IPS-18a (cell line): Measurements from ENCODE around the gene LYPD4.

Experiments
- H3K27ac ChIP-seq: one replicate; pipeline ENCODE4 v1.5.1; 2013; ENCODE audit warnings: low read length
- H3K27me3 ChIP-seq: one replicate; pipeline ENCODE4 v1.6.1; 2013; ENCODE audit warnings: mild to moderate bottlenecking, low read length; ENCODE audit not compliant: control insufficient read depth, insufficient read depth
- H3K36me3 ChIP-seq: one replicate; pipeline ENCODE4 v1.6.1; 2013; ENCODE audit warnings: low read depth, low read length; ENCODE audit not compliant: control insufficient read depth
- H3K4me1 ChIP-seq: one replicate; pipeline ENCODE4 v1.6.1; 2013; ENCODE audit warnings: low read depth, low read length; ENCODE audit not compliant: control insufficient read depth
- H3K4me3 ChIP-seq: one replicate; pipeline ENCODE4 v1.5.1; 2013; ENCODE audit warnings: low read length
- H3K9ac ChIP-seq: one replicate; pipeline ENCODE4 v1.6.1; 2013; ENCODE audit warnings: mild to moderate bottlenecking, low read length, moderate library complexity
- H3K9me3 ChIP-seq: one replicate; pipeline ENCODE4 v1.6.1; 2013; ENCODE audit warnings: low read depth, low read length; ENCODE audit not compliant: control insufficient read depth

The LYPD4 gene

GRCh38 chr19:41844601-41845000 is at the start of gene LYPD4:
TSS of gene LYPD4 (minus strand) at chr19:41844683. CDS start at chr19:41839285, 5,398 bp downstream.
- Histone ChIP-seq H3K27me3 (no peaks in the 10 kb centered on the region), H3K9me3 (no peaks in the 10 kb centered on the region), H3K27ac (no peak within 1 kb of the TSS), H3K4me3 (no peak within 1 kb of the TSS), H3K4me1 (no peaks in the 10 kb centered on the region), H3K9ac (no peak within 1 kb of the TSS), H3K36me3 (no peaks in the 10 kb centered on the region)

- Histone ChIP-seq H3K36me3 (peaks cover 12% of the 10 kb centered on the region), H3K4me3 (no peak overlapping the region), H3K27me3 (no peaks in the 10 kb centered on the region), H3K9ac (no peak overlapping the region), H3K4me1 (peaks cover 4% of the 10 kb centered on the region), H3K9me3 (no peaks in the 10 kb centered on the region), H3K27ac (no peak overlapping the region)
Observed at GRCh38 chr19:41893899-41894298, 49.4 kb upstream of the LYPD4 start.

GRCh38 chr19:41892173-41892902 is 47.9 kb upstream of the LYPD4 start:
- H3K9me3 ChIP-seq, result no peaks in the 10 kb centered on the region
- H3K27ac ChIP-seq, result no peak overlapping the region
- no peak overlapping the region for H3K4me3 ChIP-seq
- H3K9ac ChIP-seq, result no peak overlapping the region
- H3K4me1 ChIP-seq, result peaks cover 14% of the 10 kb centered on the region
- peaks cover 8% of the 10 kb centered on the region for H3K36me3 ChIP-seq
- H3K27me3 ChIP-seq, result no peaks in the 10 kb centered on the region

DNA sequence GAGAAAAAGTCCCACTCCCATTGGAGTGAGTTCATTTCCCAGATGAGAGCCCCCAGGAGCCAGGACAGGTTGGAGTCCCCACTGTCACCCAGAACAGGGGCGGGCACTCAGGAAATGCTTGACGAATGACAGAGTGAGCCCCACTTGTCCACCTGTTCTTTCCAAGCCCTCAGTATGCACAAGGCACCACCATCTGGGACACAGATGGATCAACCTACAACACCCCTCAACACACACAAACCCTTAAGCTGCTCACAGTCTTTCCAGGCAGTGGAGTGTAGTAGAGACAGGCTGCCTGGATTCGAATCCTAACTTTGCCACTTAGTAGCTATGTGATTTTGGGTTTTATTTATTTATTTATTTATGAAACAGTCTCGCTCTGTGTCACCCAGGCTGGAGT is 46.5 kb upstream of the LYPD4 start:
- Histone ChIP-seq H3K36me3 (peaks cover 8% of the 10 kb centered on the region), H3K4me3 (no peak overlapping the region), H3K9me3 (no peaks in the 10 kb centered on the region), H3K9ac (no peak overlapping the region), H3K4me1 (peaks cover 15% of the 10 kb centered on the region), H3K27me3 (no peaks in the 10 kb centered on the region), H3K27ac (no peak overlapping the region)

GRCh38 chr19:41889896-41890295 is 45.4 kb upstream of the LYPD4 start:
- Histone ChIP-seq H3K27me3 (no peaks in the 10 kb centered on the region), H3K4me3 (no peak overlapping the region), H3K4me1 (peaks cover 15% of the 10 kb centered on the region), H3K9ac (no peak overlapping the region), H3K36me3 (peaks cover 4% of the 10 kb centered on the region), H3K27ac (no peak overlapping the region), H3K9me3 (no peaks in the 10 kb centered on the region)

DNA sequence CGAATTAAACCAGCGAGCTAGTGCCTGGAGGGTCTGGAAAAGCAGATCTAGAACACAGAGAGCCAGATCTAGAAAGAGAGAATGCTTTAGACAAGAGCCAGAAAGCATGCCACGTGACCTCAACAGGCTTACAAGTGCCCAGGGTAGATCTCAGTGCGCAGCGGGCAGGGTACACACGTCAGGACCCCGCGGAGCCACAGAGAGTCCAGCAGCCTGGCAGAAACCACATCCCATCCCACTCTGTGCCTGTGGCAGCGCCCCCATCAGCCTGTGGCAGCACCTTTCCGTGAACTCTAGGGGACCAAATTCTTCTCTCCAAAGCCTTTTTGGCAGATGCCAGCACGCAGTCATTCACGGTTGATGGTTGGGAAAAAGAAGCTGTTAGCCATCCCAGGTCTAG is 44.4 kb upstream of the LYPD4 start:
- Histone ChIP-seq H3K27ac (no peak overlapping the region), H3K9me3 (no peaks in the 10 kb centered on the region), H3K27me3 (no peaks in the 10 kb centered on the region), H3K4me1 (peaks cover 15% of the 10 kb centered on the region), H3K9ac (no peak overlapping the region), H3K4me3 (no peak overlapping the region), H3K36me3 (peaks cover 4% of the 10 kb centered on the region)

DNA sequence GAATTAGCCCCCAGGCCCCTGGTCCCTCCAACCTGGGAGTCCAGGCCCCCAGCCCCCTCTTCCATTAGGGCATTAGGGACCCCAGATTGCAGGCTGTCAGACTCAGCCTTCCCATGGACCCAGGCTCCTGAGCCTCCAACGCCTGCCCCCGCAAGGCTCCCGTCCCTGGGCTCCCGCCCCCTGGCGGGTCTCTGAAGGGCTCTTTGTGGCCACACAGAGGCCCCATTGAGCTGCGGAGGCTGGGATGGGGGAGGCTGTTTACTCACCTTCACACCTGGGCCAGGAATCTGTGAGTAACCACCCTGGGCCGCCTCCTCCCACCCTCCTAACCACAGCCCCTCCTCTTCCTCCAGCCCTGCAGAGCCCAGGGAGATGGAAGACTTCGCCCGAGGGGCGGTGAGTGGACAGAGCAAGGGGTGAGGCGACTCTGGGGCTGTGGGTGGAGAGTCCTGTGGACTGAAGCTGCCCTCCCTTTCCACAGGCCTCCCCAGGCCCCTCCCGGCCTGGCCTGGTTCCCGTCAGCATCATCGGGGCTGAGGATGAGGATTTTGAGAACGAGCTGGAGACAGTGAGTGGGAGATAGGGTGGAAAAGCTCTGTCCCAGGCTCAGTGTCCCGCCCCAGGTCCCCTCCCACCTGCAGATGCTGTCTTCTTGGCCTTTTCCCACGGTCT is 43.4 kb upstream of the LYPD4 start:
- Histone ChIP-seq H3K36me3 (peaks cover 4% of the 10 kb centered on the region), H3K27ac (no peak overlapping the region), H3K9ac (peak overlapping the region; percentile 13), H3K4me1 (peaks cover 15% of the 10 kb centered on the region), H3K27me3 (peaks cover 10% of the 10 kb centered on the region), H3K4me3 (no peak overlapping the region), H3K9me3 (no peaks in the 10 kb centered on the region)

- H3K27me3 ChIP-seq, result peaks cover 18% of the 10 kb centered on the region
- peak overlapping the region; percentile 13 for H3K9ac ChIP-seq
- H3K36me3 ChIP-seq, result peaks cover 4% of the 10 kb centered on the region
- peaks cover 15% of the 10 kb centered on the region for H3K4me1 ChIP-seq
- no peak overlapping the region for H3K27ac ChIP-seq
- no peak overlapping the region for H3K4me3 ChIP-seq
- no peaks in the 10 kb centered on the region for H3K9me3 ChIP-seq
Observed at GRCh38 chr19:41886761-41887710, 42.6 kb upstream of the LYPD4 start.

DNA sequence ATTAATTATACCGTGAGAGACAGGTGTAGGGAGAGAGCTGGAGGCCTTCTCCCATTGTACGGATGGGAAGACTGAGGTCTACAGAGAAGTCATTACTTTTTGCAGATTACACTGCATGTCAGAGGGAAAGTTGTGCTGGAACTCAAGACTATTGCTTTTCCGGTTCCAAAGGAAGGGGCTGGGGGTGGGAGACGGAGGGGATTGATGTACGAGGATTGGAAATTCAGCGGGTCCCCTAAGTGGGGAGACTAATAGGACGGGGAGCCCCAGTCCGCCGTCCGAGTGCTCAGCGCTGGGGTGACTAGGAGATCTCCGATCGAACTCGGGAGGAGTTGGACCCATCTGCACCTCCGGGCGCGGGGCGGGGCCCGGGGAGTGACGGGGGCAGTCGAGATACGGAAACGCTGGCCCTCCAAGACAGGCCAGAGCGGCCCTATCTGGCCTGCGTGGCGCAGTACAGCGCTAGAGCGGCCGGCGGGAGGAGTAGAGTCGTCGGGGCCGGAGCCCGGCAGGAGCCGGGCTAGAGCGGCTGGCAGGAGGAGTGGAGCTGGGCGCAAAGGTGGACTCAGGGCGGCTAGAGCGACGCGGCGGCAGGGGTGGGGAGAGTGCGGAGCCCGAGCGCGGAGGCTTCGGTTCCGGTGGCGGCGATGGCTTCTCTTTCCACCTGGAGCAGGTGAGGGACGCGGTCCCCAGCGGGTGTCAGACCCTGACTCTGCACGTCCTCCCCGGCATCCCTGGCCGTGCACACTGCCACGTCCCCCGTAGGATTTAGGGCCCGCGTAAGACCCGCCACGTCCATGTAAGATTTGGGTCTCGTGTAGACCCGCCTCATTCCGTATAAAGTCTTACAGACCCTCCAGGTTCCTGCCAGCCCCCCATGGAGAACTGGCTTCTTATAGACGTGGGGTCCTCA is 39.6 kb upstream of the LYPD4 start:
- Histone ChIP-seq H3K4me3 (peak overlapping the region; percentile 79), H3K36me3 (peaks cover under 1% of the 10 kb centered on the region), H3K4me1 (peaks cover 15% of the 10 kb centered on the region), H3K27me3 (peaks cover 32% of the 10 kb centered on the region), H3K9me3 (no peaks in the 10 kb centered on the region), H3K9ac (peak overlapping the region; percentile 45), H3K27ac (no peak overlapping the region)

GRCh38 chr19:41883463-41883820 is 39.0 kb upstream of the LYPD4 start:
- peaks cover 15% of the 10 kb centered on the region for H3K4me1 ChIP-seq
- H3K27ac ChIP-seq, result no peak overlapping the region
- peak overlapping the region; percentile 79 for H3K4me3 ChIP-seq
- no peaks in the 10 kb centered on the region for H3K9me3 ChIP-seq
- H3K9ac ChIP-seq, result peak overlapping the region; percentile 45
- H3K27me3 ChIP-seq, result peaks cover 32% of the 10 kb centered on the region
- H3K36me3 ChIP-seq, result no peaks in the 10 kb centered on the region
